Measurements from ENCODE around the gene RAD21L1.

The RAD21L1 gene

GRCh38 chr20:1204576-1204975 is 21.3 kb upstream of the RAD21L1 start:
- Histone ChIP-seq H3K36me3 (no peaks in the 10 kb centered on the region), H3K4me1 (no peaks in the 10 kb centered on the region), H3K4me3 (no peak overlapping the region), H3K9me3 (no peaks in the 10 kb centered on the region), H3K27me3 (peaks cover 0 to 5% of the 10 kb centered on the region in 2 donors), H3K27ac (no peak overlapping the region)
- intact Hi-C loops (cut with DNase I; ENCODE audit: low total_unique reads): no loop called here
- TF ChIP-seq CTCF (IDR thresholded peaks at IDR 0.05): no peak
- no peak for DNase-seq

GRCh38 chr20:1205802-1206201 is 20.0 kb upstream of the RAD21L1 start:
- no peak for DNase-seq
- H3K9me3 ChIP-seq: no peaks in the 10 kb centered on the region
- peaks cover 0 to 5% of the 10 kb centered on the region in 2 donors for H3K27me3 ChIP-seq
- H3K4me3 ChIP-seq: no peak overlapping the region
- H3K4me1 ChIP-seq: no peaks in the 10 kb centered on the region
- no peak overlapping the region for H3K27ac ChIP-seq
- intact Hi-C loops (cut with DNase I; ENCODE audit: low total_unique reads): no loop called here
- no peak for TF ChIP-seq CTCF (IDR thresholded peaks at IDR 0.05)
- no peaks in the 10 kb centered on the region for H3K36me3 ChIP-seq

- DNase-seq: no peak
- Histone ChIP-seq H3K4me3 (no peak overlapping the region), H3K4me1 (no peaks in the 10 kb centered on the region), H3K27ac (no peak overlapping the region), H3K9me3 (no peaks in the 10 kb centered on the region), H3K27me3 (peaks cover 0 to 5% of the 10 kb centered on the region in 2 donors), H3K36me3 (no peaks in the 10 kb centered on the region)
- intact Hi-C loops (cut with DNase I; ENCODE audit: low total_unique reads): no loop called here
- TF ChIP-seq CTCF (IDR thresholded peaks at IDR 0.05): no peak
These were observed 19.3 kb upstream of the RAD21L1 start for GRCh38 chr20:1206366-1207148.

- H3K4me3 ChIP-seq: no peak overlapping the region
- H3K9me3 ChIP-seq: no peaks in the 10 kb centered on the region
- no peaks in the 10 kb centered on the region for H3K36me3 ChIP-seq
- peaks cover 0 to 10% of the 10 kb centered on the region in 2 donors for H3K27me3 ChIP-seq
- intact Hi-C loops (cut with DNase I; ENCODE audit: low total_unique reads): no loop called here
- no peak overlapping the region for H3K27ac ChIP-seq
- H3K4me1 ChIP-seq: no peaks in the 10 kb centered on the region
- DNase-seq: no peak
- no peak for TF ChIP-seq CTCF (IDR thresholded peaks at IDR 0.05)
These were observed 18.5 kb upstream of the RAD21L1 start for GRCh38 chr20:1207293-1207878.

- DNase-seq: no peak
- intact Hi-C loops (cut with DNase I; ENCODE audit: low total_unique reads): no loop called here
- H3K9me3 ChIP-seq: no peaks in the 10 kb centered on the region
- TF ChIP-seq CTCF (IDR thresholded peaks at IDR 0.05): no peak
- H3K27ac ChIP-seq: no peak overlapping the region
- H3K36me3 ChIP-seq: no peaks in the 10 kb centered on the region
- no peaks in the 10 kb centered on the region for H3K4me1 ChIP-seq
- H3K4me3 ChIP-seq: no peak overlapping the region
- peaks cover 0 to 5% of the 10 kb centered on the region in 2 donors for H3K27me3 ChIP-seq
These were observed 16.1 kb upstream of the RAD21L1 start for GRCh38 chr20:1209447-1210387.

Measured in tibial artery (tissue), 4 donors.